ENCODE data around the gene SEPSECS. TPM values are rescaled to one million over a fixed set of nuclear protein-coding genes. Genes with fewer than 3 reads are reported as not detected.

Gene SEPSECS
- total and polyA plus RNA-seq, 2 experiments from 2014 or later: 1.2 to 4.7 TPM

GRCh38 chr4:25160714-25161592 is 704 bp upstream of the SEPSECS start:
- no peak overlapping the region for H3K27ac ChIP-seq (ENCODE audit: low read depth)
- H3K4me1 Mint-ChIP-seq: peaks cover 19% of the 10 kb centered on the region

More at GRCh38 chr4:25160714-25161592, 704 bp upstream of the SEPSECS start:
- peak overlapping the region; percentile 8; the same call in 1 of the 2 replicates for H2AFZ ChIP-seq
- H3K79me2 ChIP-seq (replicated peaks; ENCODE audit: insufficient read depth): no peaks in the 10 kb centered on the region
- H3K27me3 Mint-ChIP-seq (ENCODE audit: insufficient read depth, low read depth, poor library complexity): peaks cover 13% of the 10 kb centered on the region
- no peaks in the 10 kb centered on the region for H3K36me3 ChIP-seq (ENCODE audit: insufficient read depth)
- ATAC-seq (peak; percentile 24), DNase-seq (ENCODE audit: low spot score) (no peak)
- H3K4me2 ChIP-seq: peak overlapping the region; percentile 82
- H3K4me3 Mint-ChIP-seq: peak overlapping the region; percentile 86
- no peaks in the 10 kb centered on the region; the same call in 1 of the 2 replicates for H3K4me1 ChIP-seq (ENCODE audit: insufficient read depth)
- no peaks in the 10 kb centered on the region for H3K27me3 ChIP-seq (ENCODE audit: insufficient read depth)
- peak overlapping the region; percentile 65 for H3K27ac Mint-ChIP-seq
- H3K36me3 Mint-ChIP-seq (ENCODE audit: low read depth): no peaks in the 10 kb centered on the region; the same call in 1 of the 3 replicates
- peak overlapping the region; percentile 67 for H3K4me3 ChIP-seq
- no peaks in the 10 kb centered on the region for H4K20me1 ChIP-seq (replicated peaks; ENCODE audit: insufficient read depth)
- H3F3A ChIP-seq (replicated peaks; ENCODE audit: low read depth): no peaks in the 10 kb centered on the region; the same call in 1 of the 2 replicates
- no peaks in the 10 kb centered on the region for H3K9me2 ChIP-seq (ENCODE audit: insufficient read depth)
- TF ChIP-seq JUNB (IDR thresholded peaks at IDR 0.05; ENCODE audit: unreplicated experiment): no peak
- TF ChIP-seq EZH2 (IDR thresholded peaks at IDR 0.05; ENCODE audit: low read depth, unreplicated experiment): no peak
- TF ChIP-seq CTCF (conservative IDR thresholded peaks at IDR 0.05; ENCODE audit: low read depth in 2 of 2): no peak
- no peak for TF ChIP-seq REST (IDR thresholded peaks at IDR 0.05; ENCODE audit: unreplicated experiment)
- no peak for TF ChIP-seq ZNF114 (CRISPR knock-in tag; IDR thresholded peaks at IDR 0.05)
- no peak for TF ChIP-seq NANOG (IDR thresholded peaks at IDR 0.05; ENCODE audit: borderline replicate concordance)
- no peak for TF ChIP-seq EZH2phosphoT487 (IDR thresholded peaks at IDR 0.05; ENCODE audit: unreplicated experiment)
- no peak for TF ChIP-seq CREB1 (CRISPR knock-in tag; IDR thresholded peaks at IDR 0.05; ENCODE audit: low read depth)
- no peak for TF ChIP-seq POLR2AphosphoS5 (IDR thresholded peaks at IDR 0.05; ENCODE audit: low read depth)
- no peak for TF ChIP-seq ZNF462 (CRISPR knock-in tag; IDR thresholded peaks at IDR 0.05)
- TF ChIP-seq ETS1 (IDR thresholded peaks at IDR 0.05): no peak
- TF ChIP-seq STAT1 (IDR thresholded peaks at IDR 0.05; ENCODE audit: unreplicated experiment): no peak
- TF ChIP-seq ZNF331 (CRISPR knock-in tag; IDR thresholded peaks at IDR 0.05; ENCODE audit: low read depth): no peak
- no peaks in the 10 kb centered on the region for H3K9me3 Mint-ChIP-seq
